Activated CD8-positive, alpha-beta T cell treated with anti-CD3 and anti-CD28 coated beads for 36 hours (primary cell): ENCODE measurements around the gene PACRG. TPM values are rescaled to one million over a fixed set of nuclear protein-coding genes. Genes with fewer than 3 reads are reported as not detected.

Source experiments
- ATAC-seq: fragments of 200-7000 bp; cut with Tn5 transposase; one replicate; pipeline ENCODE4 v1.10.0; 2021; ENCODE audit warnings: mild to moderate bottlenecking, moderate library complexity
- CTCF ChIA-PET: fragments of 350-600 bp; sonication (Branson Sonifier 250); formaldehyde crosslinking; loops from one replicate; lab custom pipeline; 2021; ENCODE audit warnings: antibody characterized with exemption; lab: Charles Lee
- POLR2A ChIA-PET: fragments of 350-600 bp; sonication (Branson Sonifier 250); formaldehyde crosslinking; loops from one replicate; lab custom pipeline; 2021; ENCODE audit warnings: antibody characterized with exemption; lab: Charles Lee
- DNase-seq: peaks from one replicate; pipeline ENCODE4 v3.0.0-alpha.2; 2020
- H3K27ac Mint-ChIP-seq: one replicate; pipeline ENCODE4 v1.8.0; 2021; ENCODE audit warnings: mild to moderate bottlenecking, mixed read lengths
- H3K27me3 Mint-ChIP-seq: one replicate; pipeline ENCODE4 v1.8.0; 2021; ENCODE audit warnings: mixed read lengths
- H3K36me3 Mint-ChIP-seq: one replicate; pipeline ENCODE4 v1.8.0; 2021; ENCODE audit warnings: low read depth, mixed read lengths
- H3K4me1 Mint-ChIP-seq: one replicate; pipeline ENCODE4 v1.8.0; 2021; ENCODE audit warnings: low read depth, mixed read lengths
- H3K4me3 Mint-ChIP-seq: one replicate; pipeline ENCODE4 v1.8.0; 2021; ENCODE audit warnings: mild to moderate bottlenecking, moderate library complexity, mixed read lengths
- H3K9me3 Mint-ChIP-seq: one replicate; pipeline ENCODE4 v1.8.0; 2021; ENCODE audit warnings: mixed read lengths
- intact Hi-C: fragments of 100-400 bp; cut with micrococcal nuclease; formaldehyde crosslinking; loops from one replicate; pipeline ENCODE4 v1.10.0; 2022
- total RNA-seq, 2 experiments: library from RNA; stranded (reverse); gene quantifications; one replicate each; pipeline ENCODE4 v1.2.3, GENCODE V29; 2021
- TF ChIP-seq, protein P1 (sequence below): fragments of 200-600 bp; IDR thresholded peaks from one replicate; pipeline ENCODE4 v1.8.0; 2022; ENCODE audit warnings: antibody characterized with exemption, mild to moderate bottlenecking

Gene PACRG
- total RNA-seq, 2 experiments from 2014 or later: not detected

- intact Hi-C loops: no loop called here
- ChIA-PET POLR2A (no interaction called here), CTCF (interaction anchor here (1.0 kb wide), 2 partner anchors 8 to 9 kb away, joined by 3 to 4 read pairs; no protein-coding TSS in a partner anchor)
- Mint-ChIP-seq H3K4me1 (no peaks in the 10 kb centered on the region), H3K36me3 (no peaks in the 10 kb centered on the region), H3K27ac (no peak overlapping the region), H3K4me3 (no peak overlapping the region), H3K9me3 (no peaks in the 10 kb centered on the region), H3K27me3 (peaks cover 1% of the 10 kb centered on the region)
- no peak for ATAC-seq
- no peak for DNase-seq
- TF ChIP-seq, protein P1, sequence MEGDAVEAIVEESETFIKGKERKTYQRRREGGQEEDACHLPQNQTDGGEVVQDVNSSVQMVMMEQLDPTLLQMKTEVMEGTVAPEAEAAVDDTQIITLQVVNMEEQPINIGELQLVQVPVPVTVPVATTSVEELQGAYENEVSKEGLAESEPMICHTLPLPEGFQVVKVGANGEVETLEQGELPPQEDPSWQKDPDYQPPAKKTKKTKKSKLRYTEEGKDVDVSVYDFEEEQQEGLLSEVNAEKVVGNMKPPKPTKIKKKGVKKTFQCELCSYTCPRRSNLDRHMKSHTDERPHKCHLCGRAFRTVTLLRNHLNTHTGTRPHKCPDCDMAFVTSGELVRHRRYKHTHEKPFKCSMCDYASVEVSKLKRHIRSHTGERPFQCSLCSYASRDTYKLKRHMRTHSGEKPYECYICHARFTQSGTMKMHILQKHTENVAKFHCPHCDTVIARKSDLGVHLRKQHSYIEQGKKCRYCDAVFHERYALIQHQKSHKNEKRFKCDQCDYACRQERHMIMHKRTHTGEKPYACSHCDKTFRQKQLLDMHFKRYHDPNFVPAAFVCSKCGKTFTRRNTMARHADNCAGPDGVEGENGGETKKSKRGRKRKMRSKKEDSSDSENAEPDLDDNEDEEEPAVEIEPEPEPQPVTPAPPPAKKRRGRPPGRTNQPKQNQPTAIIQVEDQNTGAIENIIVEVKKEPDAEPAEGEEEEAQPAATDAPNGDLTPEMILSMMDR: no peak
Observed at GRCh38 chr6:163162007-163162873, 434.5 kb downstream of the PACRG start.

DNA sequence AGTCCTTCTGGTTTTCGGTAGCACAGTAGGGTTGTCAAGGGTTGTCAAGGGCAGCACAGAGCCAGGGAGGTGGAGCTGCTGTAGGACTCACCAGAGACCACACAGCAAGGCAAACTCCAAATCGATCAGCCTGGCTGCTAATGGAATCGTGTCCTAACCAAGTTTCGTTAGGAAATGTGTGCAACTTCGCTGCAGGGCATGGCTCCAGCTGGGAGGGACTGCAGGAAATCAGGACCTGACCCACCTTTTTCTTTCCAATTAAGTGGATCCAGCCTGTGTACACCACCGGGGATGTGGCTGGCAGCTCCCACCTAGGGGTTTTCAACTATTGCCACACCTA, 435.1 kb downstream of the PACRG start:
- TF ChIP-seq, protein P1: no peak
- no peak overlapping the region for H3K27ac Mint-ChIP-seq
- POLR2A ChIA-PET: no interaction called here
- H3K4me1 Mint-ChIP-seq: no peaks in the 10 kb centered on the region
- ATAC-seq: no peak
- CTCF ChIA-PET: interaction anchor here (1.0 kb wide), 1 partner anchor 9 kb away, joined by 4 read pairs; no protein-coding TSS in a partner anchor
- no peaks in the 10 kb centered on the region for H3K9me3 Mint-ChIP-seq
- DNase-seq: no peak
- peaks cover 1% of the 10 kb centered on the region for H3K27me3 Mint-ChIP-seq
- no peaks in the 10 kb centered on the region for H3K36me3 Mint-ChIP-seq
- intact Hi-C loops: no loop called here
- no peak overlapping the region for H3K4me3 Mint-ChIP-seq

DNA sequence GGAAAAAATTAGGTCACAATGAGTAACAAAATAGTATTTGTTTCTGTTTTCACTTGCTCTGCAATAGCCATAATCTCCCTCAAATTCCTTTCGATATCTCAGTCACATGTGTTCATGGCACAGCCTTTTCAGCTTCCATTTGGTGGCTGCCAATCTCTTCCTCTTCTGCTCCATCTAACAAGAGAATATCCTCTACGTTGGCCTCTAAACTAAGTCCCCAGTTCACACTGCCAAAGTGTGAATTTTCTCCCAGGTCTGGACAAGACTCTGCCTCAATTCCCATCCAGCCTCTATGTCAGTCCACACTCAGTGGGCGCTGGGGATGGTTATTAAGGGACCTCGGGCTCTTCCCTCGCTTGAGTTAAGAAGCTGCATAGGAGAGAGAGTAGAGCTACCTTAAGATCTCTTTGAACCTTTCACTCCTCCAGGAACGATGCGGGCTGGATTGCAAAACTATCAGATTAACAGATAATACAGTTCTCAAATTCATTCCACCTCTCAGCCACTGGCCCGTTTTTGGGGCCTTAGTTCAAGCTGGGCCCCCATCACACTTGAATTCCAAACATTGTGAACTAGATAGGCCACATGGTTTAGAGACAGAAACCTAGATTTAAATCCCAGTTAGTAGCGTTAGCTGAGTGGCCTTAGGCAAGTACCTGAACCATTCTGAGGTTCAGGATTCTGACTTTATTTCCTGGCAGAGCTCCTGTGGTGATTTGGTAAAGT, 436.6 kb downstream of the PACRG start:
- Mint-ChIP-seq H3K27ac (no peak overlapping the region), H3K27me3 (peaks cover 1% of the 10 kb centered on the region), H3K4me3 (no peak overlapping the region), H3K9me3 (no peaks in the 10 kb centered on the region), H3K36me3 (no peaks in the 10 kb centered on the region), H3K4me1 (no peaks in the 10 kb centered on the region)
- intact Hi-C loops: no loop called here
- TF ChIP-seq, protein P1: no peak
- ATAC-seq: no peak
- ChIA-PET POLR2A (no interaction called here), CTCF (no interaction called here)
- DNase-seq: no peak

DNA sequence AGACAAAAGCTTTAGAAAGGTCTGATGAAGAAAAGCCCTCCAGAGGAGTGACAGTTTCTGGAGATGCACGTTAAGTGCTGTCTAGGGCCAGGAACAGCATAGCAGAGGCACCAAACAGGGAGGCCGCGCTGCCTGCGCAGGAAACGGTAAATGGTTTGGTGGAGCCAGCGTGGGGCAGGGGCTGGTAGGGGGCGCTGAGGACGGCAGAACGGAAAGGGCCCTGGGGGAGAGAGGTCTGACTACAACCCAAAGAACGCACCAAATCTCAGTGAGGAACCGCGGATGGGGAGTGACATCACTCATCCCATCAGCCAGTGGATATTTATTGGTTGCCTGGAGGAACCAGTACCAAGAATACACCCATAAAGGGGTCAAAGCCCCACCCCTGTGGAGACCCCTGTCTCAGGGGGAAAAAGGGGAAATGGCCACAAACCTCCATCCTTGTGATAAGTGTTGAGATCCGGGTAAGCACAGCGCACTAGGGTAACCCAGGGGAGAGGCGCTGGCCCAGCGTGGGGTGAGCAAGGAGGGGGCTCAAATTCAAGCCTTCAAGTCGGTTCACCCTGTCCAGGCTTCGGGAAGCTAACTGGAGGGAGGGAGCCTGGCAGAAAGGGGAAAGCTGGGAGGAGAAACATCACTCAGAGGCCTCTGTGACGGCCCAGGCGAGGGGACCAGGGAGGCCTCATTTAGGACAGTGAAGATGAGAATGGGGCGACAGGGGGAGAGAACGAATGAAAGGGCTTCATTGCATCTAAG, 437.6 kb downstream of the PACRG start:
- POLR2A ChIA-PET: no interaction called here
- Mint-ChIP-seq H3K27ac (no peak overlapping the region), H3K4me1 (no peaks in the 10 kb centered on the region), H3K36me3 (no peaks in the 10 kb centered on the region), H3K27me3 (peaks cover 1% of the 10 kb centered on the region), H3K4me3 (no peak overlapping the region), H3K9me3 (no peaks in the 10 kb centered on the region)
- intact Hi-C loops: no loop called here
- ATAC-seq (no peak), DNase-seq (no peak)
- TF ChIP-seq, protein P1: no peak
- CTCF ChIA-PET: no interaction called here
